Prostate gland (tissue), 2 donors: Measurements from ENCODE around the gene NEO1. TPM values are rescaled to one million over a fixed set of nuclear protein-coding genes. Genes with fewer than 3 reads are reported as not detected.

Source experiments
- DNase-seq: peaks from one replicate; pipeline ENCODE4 v3.0.0-alpha.2; 2019; ENCODE audit warnings: low spot score
- H3K27ac ChIP-seq, 2 donors: fragments of 200-600 bp; sonication (generic); 2 replicates each; pipeline ENCODE4 v1.5.1; 2017 to 2019
- H3K27me3 ChIP-seq: fragments of 200-600 bp; sonication (generic); replicated peaks from 2 replicates; pipeline ENCODE4 v1.5.1; 2019; ENCODE audit not compliant: insufficient read depth
- H3K36me3 ChIP-seq, 2 donors: fragments of 200-600 bp; sonication (generic); 1 replicate in 1 of 2; 2 replicates in 1 of 2; pipeline versions ENCODE4 v1.5.1 to v1.8.1; 2017 to 2019
- H3K4me1 ChIP-seq: fragments of 200-600 bp; sonication (generic); replicated peaks from 2 replicates; pipeline ENCODE4 v1.5.1; 2019
- H3K4me3 ChIP-seq, 2 donors: fragments of 200-600 bp; sonication (generic); 2 replicates each; pipeline ENCODE4 v1.5.1; 2017 to 2019
- H3K9me3 ChIP-seq: fragments of 200-600 bp; sonication (generic); 2 replicates; pipeline ENCODE4 v1.5.1; 2017
- POLR2A ChIP-seq: fragments of 450-650 bp; IDR thresholded peaks from one replicate; pipeline ENCODE4 v1.6.1; 2016; ENCODE audit warnings: antibody characterized with exemption, mild to moderate bottlenecking
- POLR2AphosphoS5 ChIP-seq: sonication (generic); formaldehyde crosslinking; IDR thresholded peaks from one replicate; pipeline ENCODE4 v1.6.1; 2017; ENCODE audit warnings: antibody characterized with exemption
- WGBS: methylation state at CpG from one replicate; pipeline ENCODE4 v1.1.5; 2018; 5-methylcytosine and 5-hydroxymethylcytosine counted together
- intact Hi-C: fragments of 100-400 bp; cut with DNase I; formaldehyde crosslinking; loops from one replicate; pipeline ENCODE4 v1.14.2; 2022
- total RNA-seq, 2 donors: library from RNA; depleted of rRNA; stranded (reverse); fragments of >200 nt; gene quantifications; one replicate each; pipeline ENCODE4 v1.1.0, GENCODE V29; 2016
- TF ChIP-seq, protein P1 (sequence below), 4 experiments: fragments of 200-600 bp in 2 of 4; fragments of 450-650 bp in 2 of 4; sonication (generic) in 2 of 4; IDR thresholded peaks; 1 replicate in 3 of 4; 2 replicates in 1 of 4; pipeline ENCODE4 v1.5.1; 2016 to 2019; ENCODE audit warnings: antibody characterized with exemption in 4 of 4, mild to moderate bottlenecking in 2 of 4, moderate library complexity in 2 of 4

NEO1 gene
- total RNA-seq, 2 donors from 2014 or later, result 75.0 to 80.7 TPM

DNA sequence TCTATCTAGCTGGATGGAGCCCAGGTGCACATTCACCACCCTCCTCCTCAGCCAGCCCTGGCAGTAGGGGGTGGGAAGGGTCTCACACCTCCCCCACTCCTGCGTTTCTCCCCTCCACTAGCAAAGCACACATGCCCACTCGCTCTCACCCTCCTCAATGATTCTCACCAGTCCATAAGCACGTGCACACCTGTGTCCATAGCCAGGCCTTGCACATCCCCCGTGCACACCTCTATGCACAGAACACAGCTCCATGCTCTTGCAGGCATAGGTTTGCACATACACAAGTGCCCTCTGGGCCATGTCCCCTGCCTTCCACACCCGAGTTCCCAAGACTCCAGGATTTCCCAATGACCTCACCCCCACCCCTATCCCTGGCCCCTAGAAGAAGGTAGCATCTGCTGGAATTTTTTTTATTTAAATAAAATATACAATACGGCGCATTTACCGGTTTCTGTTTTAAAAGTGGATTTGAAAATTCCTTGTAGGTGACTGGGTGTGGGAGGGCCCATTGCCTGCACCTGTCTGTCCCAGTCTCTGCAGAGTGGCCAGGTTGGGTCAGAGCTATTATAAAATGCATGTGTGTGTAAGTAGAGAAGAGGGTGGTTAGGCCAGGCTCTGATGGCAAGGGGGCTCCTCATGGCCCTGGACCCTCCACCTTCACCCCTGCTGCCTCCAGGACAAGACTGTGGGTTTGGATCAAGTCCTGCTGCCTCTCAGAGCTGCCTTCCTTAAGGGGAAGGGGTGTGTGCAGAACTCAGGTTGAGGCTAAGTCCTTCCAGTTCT is 267.4 kb downstream of the NEO1 start:
- H3K27me3 ChIP-seq, result no peaks in the 10 kb centered on the region

DNA sequence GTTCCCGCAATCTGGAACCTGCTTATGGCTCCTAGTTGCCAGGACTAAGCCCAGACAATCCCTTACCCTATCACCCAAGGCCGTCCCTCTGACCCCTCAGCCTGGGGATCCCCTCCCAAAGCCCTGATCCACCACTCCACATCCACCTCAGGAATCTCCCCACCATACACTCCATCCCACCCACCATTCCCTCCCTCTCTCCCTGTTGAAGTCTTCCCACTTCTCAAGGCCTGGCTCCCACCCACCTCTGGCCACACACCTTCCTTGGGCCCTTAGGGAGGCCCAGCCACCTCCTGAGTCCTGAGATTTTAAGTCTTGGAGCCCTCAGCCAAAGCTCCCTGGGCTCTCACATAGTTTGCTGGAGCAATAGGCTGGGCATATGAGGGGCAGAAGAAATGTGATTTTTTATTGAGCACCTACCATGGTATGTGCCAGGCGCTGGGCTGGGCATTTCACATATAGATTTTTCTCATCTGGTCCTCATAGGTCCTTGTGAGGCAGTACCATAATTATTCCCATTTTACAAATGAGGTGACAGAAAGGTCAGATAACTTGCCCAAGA is 268.4 kb downstream of the NEO1 start:
- no peaks in the 10 kb centered on the region for H3K4me1 ChIP-seq
- H3K27me3 ChIP-seq, result no peaks in the 10 kb centered on the region
- no peak overlapping the region for H3K4me3 ChIP-seq
- no peaks in the 10 kb centered on the region for H3K9me3 ChIP-seq
- H3K27ac ChIP-seq, result no peak overlapping the region
- TF ChIP-seq POLR2AphosphoS5 (no peak), POLR2A (no peak)
- TF ChIP-seq, protein P1, sequence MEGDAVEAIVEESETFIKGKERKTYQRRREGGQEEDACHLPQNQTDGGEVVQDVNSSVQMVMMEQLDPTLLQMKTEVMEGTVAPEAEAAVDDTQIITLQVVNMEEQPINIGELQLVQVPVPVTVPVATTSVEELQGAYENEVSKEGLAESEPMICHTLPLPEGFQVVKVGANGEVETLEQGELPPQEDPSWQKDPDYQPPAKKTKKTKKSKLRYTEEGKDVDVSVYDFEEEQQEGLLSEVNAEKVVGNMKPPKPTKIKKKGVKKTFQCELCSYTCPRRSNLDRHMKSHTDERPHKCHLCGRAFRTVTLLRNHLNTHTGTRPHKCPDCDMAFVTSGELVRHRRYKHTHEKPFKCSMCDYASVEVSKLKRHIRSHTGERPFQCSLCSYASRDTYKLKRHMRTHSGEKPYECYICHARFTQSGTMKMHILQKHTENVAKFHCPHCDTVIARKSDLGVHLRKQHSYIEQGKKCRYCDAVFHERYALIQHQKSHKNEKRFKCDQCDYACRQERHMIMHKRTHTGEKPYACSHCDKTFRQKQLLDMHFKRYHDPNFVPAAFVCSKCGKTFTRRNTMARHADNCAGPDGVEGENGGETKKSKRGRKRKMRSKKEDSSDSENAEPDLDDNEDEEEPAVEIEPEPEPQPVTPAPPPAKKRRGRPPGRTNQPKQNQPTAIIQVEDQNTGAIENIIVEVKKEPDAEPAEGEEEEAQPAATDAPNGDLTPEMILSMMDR (IDR thresholded peaks at IDR 0.05), result no peak
- H3K36me3 ChIP-seq, result no peaks in the 10 kb centered on the region
- 98% methylated on average over 3 of the region's 3 CpGs for WGBS
- no peak for DNase-seq
- intact Hi-C loops, result no loop called here

More for the DNA sequence above, 267.4 kb downstream of the NEO1 start:
- H3K4me3 ChIP-seq, result no peak overlapping the region
- 73% methylated on average over 8 of the region's 8 CpGs for WGBS
- H3K27ac ChIP-seq, result no peak overlapping the region
- intact Hi-C loops, result no loop called here
- H3K4me1 ChIP-seq, result no peaks in the 10 kb centered on the region
- no peaks in the 10 kb centered on the region for H3K36me3 ChIP-seq
- H3K9me3 ChIP-seq, result no peaks in the 10 kb centered on the region
- DNase-seq, result no peak
- TF ChIP-seq POLR2AphosphoS5 (no peak), POLR2A (no peak)
- TF ChIP-seq, protein P1 (IDR thresholded peaks at IDR 0.05), result no peak

DNA sequence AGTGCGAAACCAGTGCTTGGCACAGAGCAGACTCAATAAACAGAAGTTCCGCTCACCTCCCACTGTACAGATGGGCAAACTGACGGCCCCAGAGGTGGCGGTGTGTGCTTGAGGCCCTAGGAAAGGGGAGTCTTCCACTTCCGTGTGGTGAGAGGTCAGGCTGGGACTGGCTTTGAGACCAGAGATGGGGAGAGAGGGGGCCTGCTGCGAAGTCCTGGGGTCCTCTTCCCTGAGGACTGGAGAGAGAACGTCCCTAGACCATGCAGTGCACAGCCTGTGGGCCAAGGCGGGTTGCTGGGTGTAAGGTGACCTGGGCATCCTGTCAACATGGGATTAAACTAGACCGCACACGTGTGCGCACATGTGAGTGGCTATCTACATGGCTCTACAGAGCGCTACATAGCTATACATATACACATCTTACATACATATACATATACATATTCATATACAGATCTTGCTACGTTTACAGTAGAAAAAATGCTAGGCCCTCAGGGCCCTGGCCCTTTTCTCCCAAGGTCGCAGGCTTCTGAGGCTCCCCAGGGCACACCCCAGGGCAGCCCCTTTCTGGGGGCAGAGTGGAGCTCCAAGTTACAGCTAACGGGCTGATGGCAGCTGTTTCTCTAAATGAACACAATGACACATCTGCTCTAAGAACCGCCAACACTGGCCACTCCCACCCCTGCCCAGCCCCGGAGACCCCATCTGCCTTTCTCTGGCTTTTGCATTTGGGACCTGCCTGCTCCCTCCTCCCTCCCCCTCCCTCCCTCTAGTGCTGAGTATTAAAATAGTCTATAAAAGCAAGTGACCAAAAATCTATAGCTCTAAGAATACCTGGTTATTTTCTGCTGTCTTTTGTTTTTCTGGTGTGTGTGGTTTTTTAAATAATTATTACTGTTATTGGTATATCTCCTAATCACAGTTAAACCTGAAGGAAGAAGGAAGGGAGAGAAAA is 269.5 kb downstream of the NEO1 start:
- Histone ChIP-seq H3K36me3 (no peaks in the 10 kb centered on the region), H3K27ac (no peak overlapping the region), H3K4me1 (no peaks in the 10 kb centered on the region), H3K4me3 (no peak overlapping the region), H3K27me3 (no peaks in the 10 kb centered on the region), H3K9me3 (no peaks in the 10 kb centered on the region)
- TF ChIP-seq POLR2A, result no peak
- WGBS, result 78% methylated on average over 17 of the region's 17 CpGs
- no peak for DNase-seq
- intact Hi-C loops, result no loop called here

DNA sequence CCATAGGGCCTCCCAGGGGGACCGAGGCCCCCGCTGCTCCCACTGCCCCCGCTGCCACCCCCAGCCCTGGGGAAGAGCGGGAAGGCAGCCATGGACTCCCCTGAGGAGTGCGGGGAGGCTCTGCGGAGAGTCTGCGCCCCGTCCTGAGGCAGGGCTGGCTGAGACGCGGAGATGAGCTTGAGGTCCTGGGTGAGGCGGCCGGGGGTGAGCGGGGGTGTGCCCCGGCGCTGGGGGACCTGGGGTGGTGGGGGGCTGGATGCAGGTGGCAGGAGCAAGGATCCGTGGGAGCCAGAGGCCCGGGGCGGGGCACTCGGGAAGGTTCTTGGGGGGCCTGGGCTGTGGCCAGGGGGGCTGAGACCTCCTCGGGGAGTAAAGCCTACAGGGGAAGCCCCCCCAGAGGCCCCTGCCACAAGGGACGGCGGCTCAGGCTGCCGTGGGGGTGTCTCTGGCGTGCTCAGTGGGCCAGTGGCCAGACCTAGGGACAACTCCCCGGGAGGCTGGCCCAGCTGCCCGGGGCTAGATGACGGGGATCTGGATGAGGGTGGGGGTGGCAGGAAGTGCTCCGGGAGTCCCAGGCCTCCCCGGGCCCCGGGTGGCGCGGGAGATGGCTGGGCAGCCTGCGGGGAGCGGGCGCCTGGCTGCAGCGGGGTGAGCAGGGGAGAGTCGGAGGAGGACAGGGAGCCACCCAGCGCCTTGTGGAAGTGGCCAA is 270.6 kb downstream of the NEO1 start:
- 77% methylated on average over 36 of the region's 38 CpGs for WGBS
- DNase-seq, result no peak
- H3K4me3 ChIP-seq, result no peak overlapping the region
- no peaks in the 10 kb centered on the region for H3K4me1 ChIP-seq
- H3K27me3 ChIP-seq, result no peaks in the 10 kb centered on the region
- H3K27ac ChIP-seq, result no peak overlapping the region
- H3K9me3 ChIP-seq, result no peaks in the 10 kb centered on the region
- TF ChIP-seq, protein P1 (IDR thresholded peaks at IDR 0.05), result no peak
- TF ChIP-seq POLR2AphosphoS5, result no peak
- TF ChIP-seq POLR2A, result no peak
- no peaks in the 10 kb centered on the region for H3K36me3 ChIP-seq
- intact Hi-C loops, result no loop called here
